ENCODE measurements around the gene IARS2.

GRCh38 chr1:220144051-220144450 lies 50.1 kb downstream of the IARS2 start:
- TF ChIP-seq EZH2phosphoT487 (IDR thresholded peaks at IDR 0.05; ENCODE audit: low read depth) (no peak), CTCF (IDR thresholded peaks at IDR 0.05; ENCODE audit: low read depth, low read length) (no peak)
